ENCODE results near the gene MRPS11. TPM values are rescaled to one million over a fixed set of nuclear protein-coding genes. Genes with fewer than 3 reads are reported as not detected.

Gene MRPS11
- total and polyA plus RNA-seq, 2 of the 8 experiments (the other 6 are each of a cell fraction or from before 2014, with no cell fraction given) = 41.4 to 59.2 TPM

DNA sequence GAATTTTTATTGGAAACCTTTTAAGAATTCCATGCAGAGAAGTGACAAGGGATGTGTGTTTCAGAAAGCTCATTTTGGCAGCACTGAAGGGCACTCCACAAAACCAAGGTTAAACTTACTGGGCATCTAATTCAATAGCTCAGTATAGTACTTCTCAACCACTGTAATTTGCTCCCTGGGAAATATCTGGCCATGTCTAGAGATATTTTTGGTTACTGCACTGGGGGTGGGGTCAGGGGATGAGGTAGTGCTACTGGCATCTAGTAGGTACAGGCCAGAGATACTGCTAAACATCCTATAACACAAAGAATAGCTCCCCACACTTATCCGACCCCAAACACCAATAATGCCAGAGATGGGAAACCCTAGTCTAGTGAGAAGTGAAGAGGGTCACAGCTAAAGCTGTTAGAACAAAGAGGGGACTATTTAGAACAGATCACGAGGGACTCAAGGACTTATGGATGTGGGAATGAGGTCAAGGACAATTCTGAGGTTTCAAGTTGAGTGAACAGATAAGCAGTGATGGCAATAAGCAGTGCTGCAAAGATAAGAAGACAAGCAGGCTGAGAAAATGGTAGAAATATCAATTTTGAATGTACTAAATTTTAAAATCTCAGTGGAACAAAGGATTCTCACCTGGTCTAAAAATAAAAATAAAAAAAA, 3.5 kb upstream of the MRPS11 start:
- no peak overlapping the region for H4K5ac ChIP-seq (ENCODE audit: insufficient read length, low read depth, low read length)
- no peak for TF ChIP-seq POLR2A (IDR thresholded peaks at IDR 0.05; ENCODE audit: control extremely low read depth in 1 of 2, low read depth in 2 of 2, low read length in 2 of 2)

More for the DNA sequence above, 3.5 kb upstream of the MRPS11 start:
- H3K4ac ChIP-seq (replicated peaks; ENCODE audit: insufficient read length, low read depth, low read length) = no peak overlapping the region
- H3K79me2 ChIP-seq (ENCODE audit: control insufficient read depth in 1 of 2, insufficient read depth in 2 of 2, low read length in 2 of 2) = peaks cover 0 to 25% of the 10 kb centered on the region in 2 experiments; a peak in 3 of 4 replicates
- H4K91ac ChIP-seq (replicated peaks; ENCODE audit: insufficient read length, low read length) = no peak overlapping the region
- H2AK5ac ChIP-seq (ENCODE audit: low read depth, low read length) = no peak overlapping the region
- no peak overlapping the region for H2AFZ ChIP-seq (ENCODE audit: low read length)
- no peak overlapping the region for H3K56ac ChIP-seq (replicated peaks; ENCODE audit: insufficient read length, low read depth, low read length)
- no peak overlapping the region for H2BK20ac ChIP-seq (ENCODE audit: low read length)
- no peak overlapping the region for H4K8ac ChIP-seq (ENCODE audit: extremely low read depth, insufficient read depth, low read length)
- H3K36me3 ChIP-seq (ENCODE audit: control insufficient read depth in 2 of 4, insufficient read depth in 4 of 4, low read length in 3 of 4) = peaks cover 3 to 43% (median 30%) of the 10 kb centered on the region in 4 experiments
- 90% methylated on average over 2 of the region's 2 CpGs; no CpG with 5 or more reads in 1 of the 2 experiments for WGBS, 2 experiments (ENCODE audit: extremely low coverage in 1 of 2, insufficient coverage in 1 of 2, insufficient read length in 1 of 2, insufficient replicate concordance in 2 of 2, low coverage in 1 of 2, low lambda C conversion rate in 2 of 2, missing lambda C conversion rate in 1 of 2)
- H2BK120ac ChIP-seq (replicated peaks; ENCODE audit: low read depth, low read length) = no peak overlapping the region
- no peak overlapping the region for H2BK15ac ChIP-seq (ENCODE audit: low read length)
- no peak overlapping the region for H3K4me2 ChIP-seq (ENCODE audit: insufficient read depth in 1 of 2, low read depth in 2 of 2, low read length in 2 of 2)
- DNase-seq (ENCODE audit: low read depth in 1 of 2, low spot score in 2 of 2) (no peak), FAIRE-seq (no peak)
- no peak overlapping the region for H2BK5ac ChIP-seq (ENCODE audit: low read depth, low read length)
- no peak overlapping the region for H2BK12ac ChIP-seq (ENCODE audit: low read depth, low read length)
- no peak overlapping the region for H3K18ac ChIP-seq (ENCODE audit: extremely low read depth, low read length)
- POLR2A ChIA-PET (ENCODE audit: partially characterized antibody) = interaction anchor here (0.9 to 1.1 kb wide), 2 partner anchors 10 to 172 kb away, joined by 3 read pairs; no protein-coding TSS in a partner anchor
- peaks cover 7% of the 10 kb centered on the region for H3K23me2 ChIP-seq (ENCODE audit: low read depth, low read length)
- H3K4me3 ChIP-seq (ENCODE audit: extremely low read depth in 1 of 4, insufficient read depth in 2 of 4, low read depth in 3 of 4, low read length in 4 of 4) = no peak overlapping the region
- H3K9ac ChIP-seq (replicated peaks in 1 of 4; ENCODE audit: extremely low read depth in 1 of 4, low read depth in 3 of 4, low read length in 3 of 4) = no peak overlapping the region
- no peak overlapping the region for H3K27ac ChIP-seq (ENCODE audit: low read depth, low read length)
- no peak overlapping the region for H3K23ac ChIP-seq (ENCODE audit: insufficient read length)
- no peaks in the 10 kb centered on the region; a peak in 1 of 7 replicates for H3K4me1 ChIP-seq (replicated peaks in 1 of 4; ENCODE audit: control insufficient read depth in 3 of 4, insufficient read depth in 4 of 4, low read length in 3 of 4)
- H3K14ac ChIP-seq (ENCODE audit: insufficient read length) = no peak overlapping the region
- 0 out of 2 replicates have a peak, but pooled peaks cover 5% of the 10 kb centered on the region for H3K79me1 ChIP-seq (ENCODE audit: low read depth, low read length)
- H3K9me3 ChIP-seq (ENCODE audit: insufficient read depth in 2 of 2, low read depth in 1 of 2, low read length in 1 of 2) = no peaks in the 10 kb centered on the region
- no peaks in the 10 kb centered on the region for H3K27me3 ChIP-seq (replicated peaks in 1 of 4; ENCODE audit: control insufficient read depth in 3 of 4, extremely low read depth in 1 of 4, insufficient read depth in 3 of 4, low read length in 3 of 4)
- CTCF ChIA-PET (ENCODE audit: partially characterized antibody) = interaction anchor here (0.6 to 3.1 kb wide), 7 partner anchors 9 to 779 kb away, joined by 3 to 17 read pairs (median 5); no protein-coding TSS in a partner anchor
- H4K20me1 ChIP-seq (replicated peaks in 1 of 2; ENCODE audit: control insufficient read depth in 1 of 2, insufficient read depth in 2 of 2, low read length in 2 of 2) = peaks cover 0 to 5% of the 10 kb centered on the region in 2 experiments

Measured in H1 (cell line).